Measurements from ENCODE around the gene MYO16. TPM values are rescaled to one million over a fixed set of nuclear protein-coding genes. Genes with fewer than 3 reads are reported as not detected.

Gene MYO16
- polyA plus RNA-seq, 3 donors from 2014 or later, result not detected

DNA sequence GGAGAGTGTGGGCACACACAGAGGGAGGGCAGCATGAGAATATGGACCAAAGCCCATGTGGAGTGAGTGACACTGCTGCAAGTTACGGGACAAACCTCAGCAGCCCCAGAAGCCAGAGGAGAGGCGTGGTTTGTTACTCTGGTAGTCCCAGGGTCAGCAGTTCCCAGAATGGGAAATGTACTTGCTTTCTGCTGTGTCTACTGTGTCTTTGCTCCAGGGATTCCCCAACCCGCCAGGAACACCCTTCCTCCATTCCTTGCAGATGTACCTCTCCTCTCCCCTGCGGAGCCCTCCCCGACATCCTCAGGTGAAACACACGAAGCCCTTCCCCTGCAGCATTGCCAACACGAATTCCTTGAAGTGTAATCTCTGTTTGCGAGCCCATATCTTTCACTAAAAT is 47.2 kb downstream of the MYO16 start:
- Mint-ChIP-seq H3K36me3 (no peaks in the 10 kb centered on the region), H3K27me3 (ENCODE audit: low read depth in 3 of 3) (no peaks in the 10 kb centered on the region), H3K4me1 (no peaks in the 10 kb centered on the region), H3K9me3 (peaks cover 0 to 14% (median 3%) of the 10 kb centered on the region in 6 donors), H3K4me3 (no peak overlapping the region), H3K27ac (no peak overlapping the region)
- no peak for DNase-seq

DNA sequence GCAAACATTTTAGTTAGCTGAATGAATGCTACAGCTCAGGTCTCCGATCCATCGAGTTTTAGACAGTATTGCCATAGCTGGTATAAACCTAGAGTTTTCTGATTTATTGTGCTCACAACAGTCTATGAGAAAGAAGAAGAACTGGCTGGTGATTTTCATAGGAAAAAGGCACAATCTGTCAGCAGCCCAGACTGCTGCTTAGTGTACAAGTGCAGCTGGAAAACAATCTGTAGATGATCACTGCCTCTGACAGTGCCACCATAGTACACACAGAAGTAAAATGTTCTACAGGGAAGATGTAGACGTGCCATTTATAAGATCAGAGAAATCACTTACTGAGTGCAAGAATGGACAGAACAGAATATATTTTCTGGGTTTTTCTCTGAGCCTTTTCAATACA is 48.4 kb downstream of the MYO16 start:
- H3K4me3 Mint-ChIP-seq, result no peak overlapping the region
- H3K9me3 Mint-ChIP-seq, result peaks cover 0 to 17% (median 3%) of the 10 kb centered on the region in 6 donors
- no peaks in the 10 kb centered on the region for H3K4me1 Mint-ChIP-seq
- no peaks in the 10 kb centered on the region for H3K36me3 Mint-ChIP-seq
- H3K27ac Mint-ChIP-seq, result no peak overlapping the region
- H3K27me3 Mint-ChIP-seq (ENCODE audit: low read depth in 3 of 3), result peaks cover 0 to 2% (median 0%) of the 10 kb centered on the region in 3 donors
- DNase-seq, result no peak

DNA sequence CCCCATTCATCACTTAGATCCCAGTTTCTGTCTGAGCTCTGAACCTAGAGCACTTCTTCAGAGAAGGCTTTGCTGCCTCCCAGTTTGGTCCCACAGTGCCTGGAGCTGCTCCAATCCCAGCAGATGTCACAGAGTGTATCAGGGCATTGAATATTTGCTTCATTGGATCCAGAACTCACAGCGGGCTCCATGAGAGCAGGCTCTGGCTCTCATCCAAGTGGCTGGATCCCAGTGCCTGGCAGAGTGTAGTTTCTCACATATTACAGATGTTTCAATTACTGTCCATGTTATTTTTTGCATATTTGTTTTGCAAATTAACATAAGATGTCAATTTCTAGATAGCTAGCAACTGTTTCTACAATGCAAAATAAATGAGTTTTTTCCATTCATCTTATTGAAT is 50.6 kb downstream of the MYO16 start:
- DNase-seq, result no peak
- H3K27me3 Mint-ChIP-seq (ENCODE audit: low read depth in 3 of 3), result peaks cover 0 to 2% (median 0%) of the 10 kb centered on the region in 3 donors
- H3K4me1 Mint-ChIP-seq, result no peaks in the 10 kb centered on the region
- H3K27ac Mint-ChIP-seq, result no peak overlapping the region
- no peak overlapping the region for H3K4me3 Mint-ChIP-seq
- H3K36me3 Mint-ChIP-seq, result no peaks in the 10 kb centered on the region
- peaks cover 0 to 20% (median 5%) of the 10 kb centered on the region in 6 donors for H3K9me3 Mint-ChIP-seq

DNA sequence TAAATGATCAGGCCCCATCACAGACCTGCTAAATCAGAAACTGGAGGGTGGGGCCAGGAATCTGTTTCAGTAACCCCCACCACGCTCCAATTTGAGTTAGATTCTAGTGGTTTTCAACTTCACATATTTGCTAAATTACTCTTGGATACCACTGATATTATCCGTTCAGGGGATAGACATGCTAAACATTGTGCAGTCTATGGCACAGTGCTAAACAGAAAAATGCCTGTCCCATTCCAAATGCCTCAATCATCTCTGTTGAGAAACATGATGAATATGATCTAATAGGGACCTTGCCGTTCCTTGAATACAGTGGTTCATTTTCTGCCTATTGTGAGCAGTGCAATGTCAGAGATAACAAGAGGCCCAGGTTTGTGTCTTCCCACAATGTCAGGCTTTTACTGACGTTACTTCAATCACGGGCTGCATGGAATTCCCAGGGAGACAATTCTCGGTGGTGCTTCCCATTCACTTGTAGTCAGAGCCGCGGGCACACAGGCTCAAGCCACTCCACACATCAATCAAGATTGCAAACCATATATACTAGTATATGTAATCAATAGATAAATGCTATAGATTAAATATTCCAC is 52.7 kb downstream of the MYO16 start:
- H3K4me1 Mint-ChIP-seq, result no peaks in the 10 kb centered on the region
- no peak overlapping the region for H3K4me3 Mint-ChIP-seq
- DNase-seq, result no peak
- no peak overlapping the region for H3K27ac Mint-ChIP-seq
- peaks cover 0 to 30% (median 5%) of the 10 kb centered on the region in 6 donors for H3K9me3 Mint-ChIP-seq
- peaks cover 0 to 2% (median 0%) of the 10 kb centered on the region in 3 donors for H3K27me3 Mint-ChIP-seq (ENCODE audit: low read depth in 3 of 3)
- H3K36me3 Mint-ChIP-seq, result no peaks in the 10 kb centered on the region

DNA sequence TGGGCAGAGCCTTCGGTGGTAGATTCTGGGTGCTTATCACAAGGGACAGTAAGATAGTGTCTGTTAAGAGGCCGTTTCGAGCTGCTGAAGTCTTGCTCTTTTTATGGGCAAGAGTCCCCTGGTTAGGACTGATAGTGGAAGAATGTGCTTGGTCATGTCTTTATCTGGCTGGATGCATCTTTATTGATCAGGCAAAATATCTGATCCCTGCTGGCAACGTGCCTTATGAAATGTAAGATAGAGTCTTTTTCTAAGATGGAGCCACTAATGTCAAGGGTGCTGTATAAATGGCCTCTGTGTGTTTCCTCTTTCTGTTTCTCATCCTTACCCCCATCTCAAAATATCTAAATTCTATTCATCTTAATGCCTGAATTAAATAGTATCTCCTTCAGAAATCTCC is 53.3 kb downstream of the MYO16 start:
- no peak overlapping the region for H3K4me3 Mint-ChIP-seq
- H3K36me3 Mint-ChIP-seq, result no peaks in the 10 kb centered on the region
- H3K27ac Mint-ChIP-seq, result no peak overlapping the region
- H3K27me3 Mint-ChIP-seq (ENCODE audit: low read depth in 3 of 3), result peaks cover 0 to 2% (median 0%) of the 10 kb centered on the region in 3 donors
- no peaks in the 10 kb centered on the region for H3K4me1 Mint-ChIP-seq
- no peak for DNase-seq
- peaks cover 0 to 30% (median 5%) of the 10 kb centered on the region in 6 donors for H3K9me3 Mint-ChIP-seq

DNA sequence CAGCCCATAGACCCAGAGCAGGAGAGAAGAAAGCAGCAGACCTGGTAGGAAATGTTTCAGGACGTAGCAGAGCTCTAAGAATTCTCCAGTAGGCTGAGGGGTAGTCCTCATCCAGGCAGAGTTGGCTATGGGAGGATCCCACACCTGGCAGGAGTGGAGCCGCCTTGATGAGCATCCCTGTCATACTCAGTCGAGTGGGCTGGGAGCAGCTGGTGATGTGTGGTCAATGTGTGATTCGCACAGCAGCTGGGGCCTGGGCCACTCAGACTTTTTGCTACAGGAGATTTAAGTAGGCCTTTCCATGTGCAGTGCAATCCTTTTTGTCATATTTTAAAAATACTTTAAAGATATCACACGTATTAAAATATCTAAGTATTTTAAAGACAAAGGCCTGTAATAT is 56.6 kb downstream of the MYO16 start:
- Mint-ChIP-seq H3K4me3 (no peak overlapping the region), H3K4me1 (no peaks in the 10 kb centered on the region), H3K9me3 (peaks cover 0 to 24% (median 4%) of the 10 kb centered on the region in 6 donors), H3K27ac (no peak overlapping the region), H3K36me3 (no peaks in the 10 kb centered on the region), H3K27me3 (ENCODE audit: low read depth in 3 of 3) (peaks cover 0 to 2% (median 0%) of the 10 kb centered on the region in 3 donors)
- no peak for DNase-seq

DNA sequence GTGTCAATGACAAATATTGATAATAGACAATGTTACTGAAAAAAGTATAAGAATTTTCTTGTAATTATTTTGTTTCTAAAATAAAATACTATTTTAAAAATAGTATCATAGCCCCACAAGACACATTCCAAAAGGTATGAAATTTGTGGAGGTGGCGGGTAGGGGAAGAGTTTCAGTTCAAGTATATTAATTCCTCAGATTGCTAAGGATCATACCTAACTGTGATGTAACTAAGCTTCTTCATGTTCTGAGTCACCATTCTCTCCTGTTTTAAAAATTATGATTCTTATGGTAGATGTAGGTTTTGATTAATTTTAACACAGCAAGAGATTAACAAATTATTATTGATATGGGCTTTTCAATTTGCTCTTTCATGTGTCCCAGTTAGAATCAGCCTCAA is 61.3 kb downstream of the MYO16 start:
- DNase-seq, result no peak
- no peak overlapping the region for H3K4me3 Mint-ChIP-seq
- H3K36me3 Mint-ChIP-seq, result no peaks in the 10 kb centered on the region
- no peaks in the 10 kb centered on the region for H3K27me3 Mint-ChIP-seq (ENCODE audit: low read depth in 3 of 3)
- no peaks in the 10 kb centered on the region for H3K4me1 Mint-ChIP-seq
- no peak overlapping the region for H3K27ac Mint-ChIP-seq
- H3K9me3 Mint-ChIP-seq, result peaks cover 0 to 13% (median 2%) of the 10 kb centered on the region in 6 donors

DNA sequence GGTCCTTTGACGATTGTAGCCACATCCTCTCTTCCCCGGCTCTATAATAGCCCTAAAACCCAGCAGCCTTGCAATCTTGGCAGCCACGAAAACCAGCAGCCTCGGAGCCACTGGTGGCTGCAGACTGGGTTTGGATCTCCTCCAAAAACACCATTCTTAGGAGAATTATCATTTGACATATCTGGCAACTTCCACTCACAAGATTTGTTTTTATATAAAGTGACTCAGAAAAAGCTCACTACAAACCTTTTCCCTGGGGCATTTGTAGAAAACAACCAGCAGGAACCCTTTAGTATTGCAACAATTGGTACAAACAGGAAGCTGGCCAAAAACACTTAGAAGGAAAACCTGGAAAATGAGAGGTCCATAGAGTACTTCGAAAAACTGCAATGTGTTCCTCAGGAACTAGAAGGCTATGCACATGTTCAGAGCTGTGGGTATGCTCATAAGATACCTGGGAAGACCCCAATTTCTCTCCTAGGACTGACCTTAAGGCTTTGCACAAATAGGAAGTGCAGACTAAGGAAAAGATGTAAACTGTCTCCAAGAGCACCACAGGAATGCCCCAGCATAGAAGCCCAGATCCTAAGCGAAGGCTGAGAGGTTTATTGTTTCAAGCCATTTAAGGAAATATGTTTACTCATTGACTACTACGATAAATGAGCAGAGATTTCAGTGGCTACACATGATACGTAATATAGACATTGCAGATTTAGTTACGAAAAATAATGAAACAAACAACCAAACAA is 71.2 kb downstream of the MYO16 start:
- no peak overlapping the region for H3K4me3 Mint-ChIP-seq
- peaks cover 11 to 36% (median 16%) of the 10 kb centered on the region in 6 donors for H3K9me3 Mint-ChIP-seq
- H3K27ac Mint-ChIP-seq, result no peak overlapping the region
- H3K4me1 Mint-ChIP-seq, result no peaks in the 10 kb centered on the region
- peaks cover 0 to 3% (median 0%) of the 10 kb centered on the region in 3 donors for H3K27me3 Mint-ChIP-seq (ENCODE audit: low read depth in 3 of 3)
- no peak for DNase-seq
- no peaks in the 10 kb centered on the region for H3K36me3 Mint-ChIP-seq

DNA sequence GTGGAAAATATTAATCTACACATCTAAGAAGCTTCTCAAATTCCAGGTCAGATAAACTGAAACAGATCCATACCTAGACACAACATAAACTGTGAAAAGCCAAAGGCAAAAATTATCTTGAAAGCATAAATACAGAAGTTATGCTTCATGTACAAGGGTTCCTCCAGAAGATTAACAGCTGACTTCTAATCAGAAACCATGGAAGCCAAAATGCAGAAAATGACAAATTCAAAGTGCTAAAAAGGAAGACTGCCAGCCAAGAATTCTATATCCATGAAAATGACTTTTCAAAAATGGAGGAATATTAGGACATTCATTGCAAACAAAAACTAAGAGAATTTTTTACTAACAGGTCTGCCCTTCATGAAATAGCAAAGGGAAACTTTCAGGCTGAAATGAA is 72.8 kb downstream of the MYO16 start:
- peaks cover 0 to 3% (median 1%) of the 10 kb centered on the region in 3 donors for H3K27me3 Mint-ChIP-seq (ENCODE audit: low read depth in 3 of 3)
- peaks cover 5 to 32% (median 16%) of the 10 kb centered on the region in 6 donors for H3K9me3 Mint-ChIP-seq
- no peaks in the 10 kb centered on the region for H3K4me1 Mint-ChIP-seq
- H3K4me3 Mint-ChIP-seq, result no peak overlapping the region
- DNase-seq, result no peak
- no peaks in the 10 kb centered on the region for H3K36me3 Mint-ChIP-seq
- H3K27ac Mint-ChIP-seq, result no peak overlapping the region

DNA sequence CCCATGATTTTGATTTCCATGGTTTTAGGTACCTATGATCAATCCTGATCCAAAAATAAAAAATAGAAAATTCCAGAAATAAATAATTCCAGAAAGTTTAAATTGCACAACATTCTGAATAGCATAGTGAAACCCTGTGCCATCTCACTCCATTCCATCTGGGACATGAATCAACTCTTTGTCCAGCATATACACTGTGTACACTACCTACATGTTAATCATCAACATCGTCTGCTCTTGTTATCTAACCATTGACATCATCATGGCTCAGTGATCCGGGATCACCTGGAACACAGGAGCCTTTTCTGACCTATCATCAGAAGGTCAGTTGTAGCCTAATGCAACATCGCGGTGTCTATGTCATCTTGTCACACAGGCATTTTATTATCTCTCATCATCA is 75.6 kb downstream of the MYO16 start:
- peaks cover 0 to 21% (median 16%) of the 10 kb centered on the region in 6 donors for H3K9me3 Mint-ChIP-seq
- no peaks in the 10 kb centered on the region for H3K4me1 Mint-ChIP-seq
- H3K27me3 Mint-ChIP-seq (ENCODE audit: low read depth in 3 of 3), result peaks cover 0 to 3% (median 1%) of the 10 kb centered on the region in 3 donors
- H3K4me3 Mint-ChIP-seq, result no peak overlapping the region
- no peak for DNase-seq
- H3K36me3 Mint-ChIP-seq, result no peaks in the 10 kb centered on the region
- no peak overlapping the region for H3K27ac Mint-ChIP-seq

DNA sequence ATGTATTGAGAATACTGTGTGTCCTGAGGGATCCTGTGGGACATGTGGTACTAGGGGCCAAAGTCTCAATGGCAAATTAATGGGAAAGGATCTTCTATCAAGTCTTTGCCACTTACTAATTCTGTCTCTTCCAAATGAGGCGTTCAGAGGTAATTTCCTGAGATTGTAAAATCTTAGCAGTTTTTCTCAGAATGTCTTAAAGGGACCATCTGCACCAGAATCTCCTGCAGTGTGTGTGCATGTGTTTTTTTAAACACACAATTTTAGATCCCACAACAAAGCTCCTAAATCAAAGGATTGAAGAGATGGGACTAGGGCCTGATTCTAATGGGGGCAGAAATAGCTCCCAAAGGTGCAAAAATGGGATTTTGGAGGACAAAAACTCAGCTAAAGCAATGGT is 78.2 kb downstream of the MYO16 start:
- Mint-ChIP-seq H3K36me3 (no peaks in the 10 kb centered on the region), H3K9me3 (peaks cover 0 to 5% (median 2%) of the 10 kb centered on the region in 6 donors), H3K4me3 (no peak overlapping the region), H3K4me1 (no peaks in the 10 kb centered on the region), H3K27me3 (ENCODE audit: low read depth in 3 of 3) (peaks cover 0 to 3% (median 1%) of the 10 kb centered on the region in 3 donors), H3K27ac (no peak overlapping the region)
- DNase-seq, result no peak

DNA sequence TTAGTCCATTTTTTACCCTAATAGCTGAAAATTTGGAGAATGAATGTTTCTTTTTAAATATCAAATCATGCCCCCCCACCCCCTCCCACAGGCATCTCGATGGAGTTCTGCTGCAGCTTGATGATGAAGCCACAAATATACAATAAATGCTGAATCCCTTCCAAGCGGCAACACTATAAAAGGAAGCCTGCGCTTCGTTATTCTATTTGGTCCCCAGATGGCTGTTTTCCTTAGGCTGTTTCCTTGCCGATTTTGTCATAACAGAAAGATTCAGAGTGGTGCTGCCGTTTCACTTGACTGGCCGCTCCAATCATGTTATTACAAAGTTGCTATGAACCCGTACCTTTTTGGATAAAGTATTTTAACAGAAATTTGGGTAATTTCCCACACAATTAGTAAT is 79.5 kb downstream of the MYO16 start:
- Mint-ChIP-seq H3K9me3 (peaks cover 0 to 6% (median 2%) of the 10 kb centered on the region in 6 donors), H3K36me3 (no peaks in the 10 kb centered on the region), H3K27me3 (ENCODE audit: low read depth in 3 of 3) (peaks cover 0 to 1% (median 1%) of the 10 kb centered on the region in 3 donors), H3K4me3 (no peak overlapping the region), H3K4me1 (no peaks in the 10 kb centered on the region), H3K27ac (no peak overlapping the region)
- no peak for DNase-seq

DNA sequence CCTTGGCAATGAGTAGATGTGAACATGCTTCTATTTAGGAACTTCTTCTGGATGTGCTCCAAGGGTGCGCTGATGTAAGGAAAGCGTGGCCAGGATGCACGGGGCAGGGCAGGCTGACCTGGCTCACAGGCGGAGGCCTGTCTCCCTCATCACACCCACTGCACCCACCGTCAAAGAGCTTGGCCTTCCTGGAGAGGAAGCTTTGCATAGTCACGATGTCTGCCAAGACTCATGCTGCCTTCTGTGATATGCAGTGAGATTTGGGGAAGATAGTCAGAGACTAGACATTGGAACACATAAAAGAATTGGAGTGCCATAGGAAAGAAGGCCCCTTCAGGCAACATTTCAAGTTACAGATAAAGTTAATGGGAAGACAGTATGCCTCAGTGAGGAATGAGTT is 82.0 kb downstream of the MYO16 start:
- Mint-ChIP-seq H3K27ac (no peak overlapping the region), H3K4me1 (no peaks in the 10 kb centered on the region), H3K9me3 (peaks cover 0 to 17% (median 10%) of the 10 kb centered on the region in 6 donors), H3K36me3 (no peaks in the 10 kb centered on the region), H3K27me3 (ENCODE audit: low read depth in 3 of 3) (no peaks in the 10 kb centered on the region), H3K4me3 (no peak overlapping the region)
- DNase-seq, result no peak

DNA sequence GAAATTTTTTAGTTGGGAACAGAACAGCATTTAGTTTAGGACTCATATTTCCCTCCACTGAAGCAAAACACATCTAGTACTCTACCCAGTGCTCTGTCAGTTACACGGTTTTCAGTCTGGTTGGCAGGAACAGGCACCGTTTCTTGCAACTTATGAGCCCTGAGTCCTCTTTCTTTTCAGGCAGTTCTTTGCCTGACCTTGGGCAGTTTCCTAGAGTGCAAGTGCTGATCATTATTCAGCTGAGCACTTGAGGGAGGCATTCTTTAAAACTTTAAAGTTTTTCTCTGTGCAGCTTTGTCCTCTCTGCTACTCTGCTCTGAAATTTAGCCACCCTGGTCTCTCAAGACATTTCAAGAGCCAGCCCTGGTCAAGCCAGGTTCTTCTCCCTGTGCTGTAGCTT is 96.1 kb downstream of the MYO16 start:
- no peaks in the 10 kb centered on the region for H3K36me3 Mint-ChIP-seq
- peaks cover 0 to 14% (median 2%) of the 10 kb centered on the region in 6 donors for H3K9me3 Mint-ChIP-seq
- no peak overlapping the region for H3K27ac Mint-ChIP-seq
- H3K27me3 Mint-ChIP-seq (ENCODE audit: low read depth in 3 of 3), result peaks cover 0 to 3% (median 0%) of the 10 kb centered on the region in 3 donors
- no peaks in the 10 kb centered on the region for H3K4me1 Mint-ChIP-seq
- no peak for DNase-seq
- H3K4me3 Mint-ChIP-seq, result no peak overlapping the region
